ENCODE data around the gene POU6F1. TPM values are rescaled to one million over a fixed set of nuclear protein-coding genes. Genes with fewer than 3 reads are reported as not detected.
A peak's percentile ranks its signal among the peaks of the same experiment; 100 is the strongest.

Gene POU6F1
- total and polyA plus RNA-seq, 9 of the 15 experiments (the other 6 are each of a cell fraction or from before 2014, with no cell fraction given) = 0.14 to 3.3 (median 1.1) TPM

DNA sequence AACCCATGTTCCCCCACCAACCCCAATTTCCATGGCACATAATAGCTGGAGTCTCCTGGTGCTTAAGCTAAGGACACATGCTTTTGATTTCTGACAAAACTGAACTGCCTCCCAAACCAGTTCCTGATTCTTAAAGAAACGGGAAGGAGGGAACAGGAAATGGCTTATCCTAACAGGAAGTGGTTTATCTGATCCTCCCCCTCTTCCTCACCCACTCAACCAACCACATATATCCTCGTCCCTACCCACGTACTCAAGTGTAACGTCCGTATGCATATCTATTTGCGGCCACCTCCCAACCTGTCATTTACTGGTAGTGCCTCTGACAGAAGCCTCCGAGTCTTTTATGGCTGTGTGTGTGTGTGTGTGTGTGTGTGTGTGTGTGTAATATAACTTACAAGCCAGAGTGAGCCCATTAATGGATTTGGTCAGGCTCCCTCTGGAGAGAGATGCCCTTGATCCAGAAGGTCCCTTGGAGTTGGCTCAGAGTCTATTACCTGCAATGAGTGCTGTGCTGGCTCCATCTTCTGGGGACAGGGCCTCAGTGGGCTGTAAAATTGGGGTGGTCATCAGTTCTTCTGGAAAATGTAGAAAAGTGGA lies 28.5 kb upstream of the POU6F1 start (continued):
- TF ChIP-seq GABPA (tag; conservative IDR thresholded peaks at IDR 0.05; ENCODE audit: low read depth) (peak; percentile 92), TEAD1 (CRISPR knock-in tag; IDR thresholded peaks at IDR 0.05) (peak in 1 of 2 experiments; percentile 66; a peak in 1 of 4 replicates), ZFX (CRISPR knock-in tag; IDR thresholded peaks at IDR 0.05) (no peak), BRCA1 (IDR thresholded peaks at IDR 0.05) (no peak), BRCA1 (CRISPR knock-in tag; IDR thresholded peaks at IDR 0.05) (no peak), ZNF445 (CRISPR knock-in tag; IDR thresholded peaks at IDR 0.05; ENCODE audit: low read depth) (0 out of 2 replicates have a peak, but pooled peaks have one; percentile 56), CHCHD3 (CRISPR knock-in tag; IDR thresholded peaks at IDR 0.05) (no peak), ZNF830 (CRISPR knock-in tag; IDR thresholded peaks at IDR 0.05) (peak; percentile 63; the same call in 1 of the 2 replicates), NR4A1 (CRISPR knock-in tag; IDR thresholded peaks at IDR 0.05) (0 out of 2 replicates have a peak, but pooled peaks have one; percentile 66), NR4A1 (tag; IDR thresholded peaks at IDR 0.05) (peak; percentile 65; the same call in 1 of the 2 replicates), POLR2G (IDR thresholded peaks at IDR 0.05; ENCODE audit: low read depth, low read length) (no peak), MECOM (CRISPR knock-in tag; IDR thresholded peaks at IDR 0.05) (no peak), ZC3H8 (IDR thresholded peaks at IDR 0.05) (no peak)
- TF ChIP-seq, protein P1, sequence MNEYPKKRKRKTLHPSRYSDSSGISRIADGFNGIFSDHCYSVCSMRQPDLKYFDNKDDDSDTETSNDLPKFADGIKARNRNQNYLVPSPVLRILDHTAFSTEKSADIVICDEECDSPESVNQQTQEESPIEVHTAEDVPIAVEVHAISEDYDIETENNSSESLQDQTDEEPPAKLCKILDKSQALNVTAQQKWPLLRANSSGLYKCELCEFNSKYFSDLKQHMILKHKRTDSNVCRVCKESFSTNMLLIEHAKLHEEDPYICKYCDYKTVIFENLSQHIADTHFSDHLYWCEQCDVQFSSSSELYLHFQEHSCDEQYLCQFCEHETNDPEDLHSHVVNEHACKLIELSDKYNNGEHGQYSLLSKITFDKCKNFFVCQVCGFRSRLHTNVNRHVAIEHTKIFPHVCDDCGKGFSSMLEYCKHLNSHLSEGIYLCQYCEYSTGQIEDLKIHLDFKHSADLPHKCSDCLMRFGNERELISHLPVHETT (CRISPR knock-in tag; conservative IDR thresholded peaks at IDR 0.05 in 1 of 2, IDR thresholded peaks at IDR 0.05 in 1 of 2) = peak in 1 of 2 experiments; percentile 48; a peak in 2 of 4 replicates
- TF ChIP-seq, protein P2, sequence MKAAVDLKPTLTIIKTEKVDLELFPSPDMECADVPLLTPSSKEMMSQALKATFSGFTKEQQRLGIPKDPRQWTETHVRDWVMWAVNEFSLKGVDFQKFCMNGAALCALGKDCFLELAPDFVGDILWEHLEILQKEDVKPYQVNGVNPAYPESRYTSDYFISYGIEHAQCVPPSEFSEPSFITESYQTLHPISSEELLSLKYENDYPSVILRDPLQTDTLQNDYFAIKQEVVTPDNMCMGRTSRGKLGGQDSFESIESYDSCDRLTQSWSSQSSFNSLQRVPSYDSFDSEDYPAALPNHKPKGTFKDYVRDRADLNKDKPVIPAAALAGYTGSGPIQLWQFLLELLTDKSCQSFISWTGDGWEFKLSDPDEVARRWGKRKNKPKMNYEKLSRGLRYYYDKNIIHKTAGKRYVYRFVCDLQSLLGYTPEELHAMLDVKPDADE (conservative IDR thresholded peaks at IDR 0.05; ENCODE audit: control insufficient read depth, low read depth, low read length) = 0 out of 2 replicates have a peak, but pooled peaks have one; percentile 84
- TF ChIP-seq, protein P3, sequence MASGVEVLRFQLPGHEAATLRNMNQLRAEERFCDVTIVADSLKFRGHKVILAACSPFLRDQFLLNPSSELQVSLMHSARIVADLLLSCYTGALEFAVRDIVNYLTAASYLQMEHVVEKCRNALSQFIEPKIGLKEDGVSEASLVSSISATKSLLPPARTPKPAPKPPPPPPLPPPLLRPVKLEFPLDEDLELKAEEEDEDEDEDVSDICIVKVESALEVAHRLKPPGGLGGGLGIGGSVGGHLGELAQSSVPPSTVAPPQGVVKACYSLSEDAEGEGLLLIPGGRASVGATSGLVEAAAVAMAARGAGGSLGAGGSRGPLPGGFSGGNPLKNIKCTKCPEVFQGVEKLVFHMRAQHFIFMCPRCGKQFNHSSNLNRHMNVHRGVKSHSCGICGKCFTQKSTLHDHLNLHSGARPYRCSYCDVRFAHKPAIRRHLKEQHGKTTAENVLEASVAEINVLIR (CRISPR knock-in tag; IDR thresholded peaks at IDR 0.05) = peak; percentile 73
- TF ChIP-seq, protein P4, sequence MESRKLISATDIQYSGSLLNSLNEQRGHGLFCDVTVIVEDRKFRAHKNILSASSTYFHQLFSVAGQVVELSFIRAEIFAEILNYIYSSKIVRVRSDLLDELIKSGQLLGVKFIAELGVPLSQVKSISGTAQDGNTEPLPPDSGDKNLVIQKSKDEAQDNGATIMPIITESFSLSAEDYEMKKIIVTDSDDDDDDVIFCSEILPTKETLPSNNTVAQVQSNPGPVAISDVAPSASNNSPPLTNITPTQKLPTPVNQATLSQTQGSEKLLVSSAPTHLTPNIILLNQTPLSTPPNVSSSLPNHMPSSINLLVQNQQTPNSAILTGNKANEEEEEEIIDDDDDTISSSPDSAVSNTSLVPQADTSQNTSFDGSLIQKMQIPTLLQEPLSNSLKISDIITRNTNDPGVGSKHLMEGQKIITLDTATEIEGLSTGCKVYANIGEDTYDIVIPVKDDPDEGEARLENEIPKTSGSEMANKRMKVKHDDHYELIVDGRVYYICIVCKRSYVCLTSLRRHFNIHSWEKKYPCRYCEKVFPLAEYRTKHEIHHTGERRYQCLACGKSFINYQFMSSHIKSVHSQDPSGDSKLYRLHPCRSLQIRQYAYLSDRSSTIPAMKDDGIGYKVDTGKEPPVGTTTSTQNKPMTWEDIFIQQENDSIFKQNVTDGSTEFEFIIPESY (CRISPR knock-in tag; IDR thresholded peaks at IDR 0.05) = no peak
- TF ChIP-seq, protein P5, sequence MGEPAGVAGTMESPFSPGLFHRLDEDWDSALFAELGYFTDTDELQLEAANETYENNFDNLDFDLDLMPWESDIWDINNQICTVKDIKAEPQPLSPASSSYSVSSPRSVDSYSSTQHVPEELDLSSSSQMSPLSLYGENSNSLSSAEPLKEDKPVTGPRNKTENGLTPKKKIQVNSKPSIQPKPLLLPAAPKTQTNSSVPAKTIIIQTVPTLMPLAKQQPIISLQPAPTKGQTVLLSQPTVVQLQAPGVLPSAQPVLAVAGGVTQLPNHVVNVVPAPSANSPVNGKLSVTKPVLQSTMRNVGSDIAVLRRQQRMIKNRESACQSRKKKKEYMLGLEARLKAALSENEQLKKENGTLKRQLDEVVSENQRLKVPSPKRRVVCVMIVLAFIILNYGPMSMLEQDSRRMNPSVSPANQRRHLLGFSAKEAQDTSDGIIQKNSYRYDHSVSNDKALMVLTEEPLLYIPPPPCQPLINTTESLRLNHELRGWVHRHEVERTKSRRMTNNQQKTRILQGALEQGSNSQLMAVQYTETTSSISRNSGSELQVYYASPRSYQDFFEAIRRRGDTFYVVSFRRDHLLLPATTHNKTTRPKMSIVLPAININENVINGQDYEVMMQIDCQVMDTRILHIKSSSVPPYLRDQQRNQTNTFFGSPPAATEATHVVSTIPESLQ (CRISPR knock-in tag; IDR thresholded peaks at IDR 0.05) = no peak

Data from K562 (cell line).